PC-9 (cell line): Measurements from ENCODE around the gene ARMC2.

ENCODE experiments used
- EZH2 ChIP-seq: fragments of 200-600 bp; sonication (generic); IDR thresholded peaks from 2 replicates; pipeline ENCODE4 v1.8.0; 2017; ENCODE audit warnings: antibody characterized with exemption, low read depth
- TF ChIP-seq, protein P1 (sequence below): fragments of 200-600 bp; sonication (generic); conservative IDR thresholded peaks from 2 replicates; pipeline ENCODE4 v1.6.1; 2017; ENCODE audit warnings: mixed run types, antibody characterized with exemption, mild to moderate bottlenecking, moderate library complexity

DNA sequence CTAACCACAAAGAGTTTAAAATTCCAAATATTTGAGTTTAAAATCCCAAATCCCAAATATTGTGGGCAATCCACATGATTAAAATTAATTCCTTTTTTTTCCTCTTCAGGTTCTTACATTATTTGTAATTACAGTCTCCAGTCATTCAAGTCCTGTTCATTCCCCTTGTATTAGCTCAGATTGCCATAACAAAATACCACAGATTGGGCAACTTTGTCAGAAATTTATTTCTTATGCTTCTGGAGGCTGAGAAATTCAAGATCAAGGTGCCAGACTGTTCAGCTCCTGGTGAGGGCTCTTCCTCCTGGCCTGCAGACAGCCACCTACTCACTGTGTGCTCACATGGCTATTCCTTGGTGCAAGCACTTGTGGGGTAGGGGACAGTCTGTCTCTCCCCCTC lies 105.5 kb downstream of the ARMC2 start:
- no peak for TF ChIP-seq EZH2
- TF ChIP-seq, protein P1, sequence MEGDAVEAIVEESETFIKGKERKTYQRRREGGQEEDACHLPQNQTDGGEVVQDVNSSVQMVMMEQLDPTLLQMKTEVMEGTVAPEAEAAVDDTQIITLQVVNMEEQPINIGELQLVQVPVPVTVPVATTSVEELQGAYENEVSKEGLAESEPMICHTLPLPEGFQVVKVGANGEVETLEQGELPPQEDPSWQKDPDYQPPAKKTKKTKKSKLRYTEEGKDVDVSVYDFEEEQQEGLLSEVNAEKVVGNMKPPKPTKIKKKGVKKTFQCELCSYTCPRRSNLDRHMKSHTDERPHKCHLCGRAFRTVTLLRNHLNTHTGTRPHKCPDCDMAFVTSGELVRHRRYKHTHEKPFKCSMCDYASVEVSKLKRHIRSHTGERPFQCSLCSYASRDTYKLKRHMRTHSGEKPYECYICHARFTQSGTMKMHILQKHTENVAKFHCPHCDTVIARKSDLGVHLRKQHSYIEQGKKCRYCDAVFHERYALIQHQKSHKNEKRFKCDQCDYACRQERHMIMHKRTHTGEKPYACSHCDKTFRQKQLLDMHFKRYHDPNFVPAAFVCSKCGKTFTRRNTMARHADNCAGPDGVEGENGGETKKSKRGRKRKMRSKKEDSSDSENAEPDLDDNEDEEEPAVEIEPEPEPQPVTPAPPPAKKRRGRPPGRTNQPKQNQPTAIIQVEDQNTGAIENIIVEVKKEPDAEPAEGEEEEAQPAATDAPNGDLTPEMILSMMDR: no peak
